Loucy (cell line): ENCODE results near the gene ST8SIA1.

ENCODE experiments used
- H2AFZ ChIP-seq: fragments of 200-600 bp; sonication (generic); 2 replicates; pipeline ENCODE4 v1.6.0; 2016; ENCODE audit warnings: antibody characterized with exemption, mild to moderate bottlenecking, low read length, moderate library complexity
- H3F3A ChIP-seq: fragments of 200-600 bp; 2 replicates; pipeline ENCODE4 v1.6.0; 2016; ENCODE audit warnings: antibody characterized with exemption, low read depth, mild to moderate bottlenecking
- H3K27me3 ChIP-seq: fragments of 200-600 bp; sonication (generic); 2 replicates; pipeline ENCODE4 v1.6.1; 2014; ENCODE audit warnings: low read length, mild to moderate bottlenecking; ENCODE audit not compliant: insufficient read depth, poor library complexity, severe bottlenecking
- H3K36me3 ChIP-seq: fragments of 200-600 bp; sonication (generic); 2 replicates; pipeline ENCODE4 v1.6.1; 2016; ENCODE audit warnings: low read length; ENCODE audit not compliant: insufficient read depth
- H3K4me1 ChIP-seq: fragments of 200-600 bp; sonication (generic); 2 replicates; pipeline ENCODE4 v1.5.1; 2014; ENCODE audit warnings: low read length, mild to moderate bottlenecking; ENCODE audit not compliant: insufficient read depth, poor library complexity, severe bottlenecking
- H3K4me2 ChIP-seq: fragments of 200-600 bp; sonication (generic); 2 replicates; pipeline ENCODE4 v1.6.0; 2014; ENCODE audit warnings: antibody characterized with exemption, low read length, low read depth, mild to moderate bottlenecking; ENCODE audit not compliant: poor library complexity, severe bottlenecking
- H3K4me3 ChIP-seq: fragments of 200-600 bp; sonication (generic); 2 replicates; pipeline ENCODE4 v1.5.1; 2014; ENCODE audit warnings: low read length, mild to moderate bottlenecking, mixed read lengths; ENCODE audit not compliant: poor library complexity, severe bottlenecking
- H3K79me2 ChIP-seq: fragments of 200-600 bp; sonication (generic); 2 replicates; pipeline ENCODE4 v1.6.1; 2014; ENCODE audit warnings: low read length; ENCODE audit not compliant: insufficient read depth
- H3K9ac ChIP-seq: fragments of 200-600 bp; sonication (generic); 2 replicates; pipeline ENCODE4 v1.6.0; 2014; ENCODE audit warnings: mild to moderate bottlenecking, low read depth, low read length, moderate library complexity; ENCODE audit not compliant: poor library complexity, severe bottlenecking
- H3K9me2 ChIP-seq: fragments of 200-600 bp; sonication (generic); replicated peaks from 2 replicates; pipeline ENCODE4 v1.6.1; 2016; ENCODE audit warnings: low read depth, low read length, mixed read lengths
- H3K9me3 ChIP-seq: fragments of 200-600 bp; sonication (generic); 2 replicates; pipeline ENCODE4 v1.6.1; 2014; ENCODE audit warnings: mild to moderate bottlenecking, antibody characterized with exemption, low read length, low read depth; ENCODE audit not compliant: insufficient read depth
- H4K20me1 ChIP-seq: fragments of 200-600 bp; sonication (generic); 2 replicates; pipeline ENCODE4 v1.6.0; 2014; ENCODE audit warnings: antibody characterized with exemption, low read length, mild to moderate bottlenecking; ENCODE audit not compliant: insufficient read depth, poor library complexity, severe bottlenecking
- EZH2phosphoT487 ChIP-seq: fragments of 200-600 bp; IDR thresholded peaks from 2 replicates; pipeline ENCODE4 v1.6.1; 2018; ENCODE audit warnings: antibody characterized with exemption, mild to moderate bottlenecking, moderate library complexity, borderline replicate concordance
- TF ChIP-seq, protein P1 (sequence below): fragments of 200-600 bp; sonication (generic); conservative IDR thresholded peaks from 2 replicates; pipeline ENCODE4 v1.5.1; 2014; ENCODE audit warnings: mild to moderate bottlenecking, antibody characterized with exemption, low read length

ST8SIA1 gene

DNA sequence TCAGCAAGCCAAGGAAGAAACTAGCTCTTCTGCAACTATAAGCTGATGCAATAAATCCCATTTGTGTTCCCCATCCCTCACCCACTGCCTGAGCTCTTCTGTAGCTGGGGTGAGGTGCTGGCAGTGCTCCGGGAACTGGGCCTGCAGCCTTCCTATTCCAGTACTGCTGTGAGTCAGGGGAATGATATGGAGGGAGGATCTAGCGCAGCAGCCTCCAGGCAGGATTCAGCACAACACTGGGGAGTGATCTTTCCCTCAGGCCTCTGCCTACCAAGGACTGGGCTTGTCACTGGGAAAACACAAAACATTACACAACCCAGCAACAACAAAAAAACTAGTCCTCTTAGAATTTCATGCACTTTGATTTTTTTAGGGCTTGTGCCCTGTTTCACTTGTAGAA lies 58.7 kb downstream of the ST8SIA1 start:
- H3K4me2 ChIP-seq = no peak overlapping the region

DNA sequence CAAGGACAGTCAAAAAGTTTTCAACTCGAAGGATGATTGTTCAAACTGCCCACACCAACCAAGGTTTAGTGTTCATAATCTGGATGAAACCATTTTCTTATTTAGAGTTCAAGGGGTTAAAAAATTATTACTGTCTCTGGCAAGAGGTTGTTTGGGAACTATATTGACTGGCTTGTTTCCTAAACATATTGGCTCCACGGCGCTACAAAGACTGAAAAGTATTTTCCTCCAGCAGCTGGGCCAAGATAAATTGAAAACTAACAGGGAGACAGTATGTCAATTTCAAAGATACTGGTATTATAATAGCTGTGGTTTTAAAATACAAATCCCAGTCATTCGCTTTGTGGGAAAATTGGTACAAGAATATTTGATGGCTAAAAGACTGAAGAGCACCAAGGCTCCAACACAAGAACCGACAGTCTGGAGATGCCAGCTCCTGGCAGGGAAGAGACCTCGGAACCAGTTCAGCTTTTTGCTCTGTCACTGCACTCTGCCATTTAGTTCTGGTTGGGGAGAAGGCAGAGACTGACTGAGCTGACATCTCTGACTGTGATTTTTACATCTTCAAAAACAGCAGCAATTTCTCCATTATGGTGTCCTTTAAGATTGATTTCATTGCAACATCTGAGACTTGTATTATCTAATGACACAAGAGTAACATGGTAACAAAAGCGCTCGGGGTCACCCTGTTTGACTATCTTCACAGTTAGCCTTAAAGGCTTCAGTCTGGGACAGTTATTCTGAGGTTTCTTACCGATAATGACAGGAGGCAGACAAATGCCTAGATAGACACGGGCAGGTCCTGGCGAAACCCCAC lies 62.0 kb downstream of the ST8SIA1 start:
- no peak overlapping the region for H3K9ac ChIP-seq
- H3K4me1 ChIP-seq = no peaks in the 10 kb centered on the region
- H3K36me3 ChIP-seq = no peaks in the 10 kb centered on the region
- no peaks in the 10 kb centered on the region for H3K9me3 ChIP-seq
- H3K4me3 ChIP-seq = no peak overlapping the region
- H3F3A ChIP-seq = no peaks in the 10 kb centered on the region
- TF ChIP-seq EZH2phosphoT487 = no peak
- TF ChIP-seq, protein P1, sequence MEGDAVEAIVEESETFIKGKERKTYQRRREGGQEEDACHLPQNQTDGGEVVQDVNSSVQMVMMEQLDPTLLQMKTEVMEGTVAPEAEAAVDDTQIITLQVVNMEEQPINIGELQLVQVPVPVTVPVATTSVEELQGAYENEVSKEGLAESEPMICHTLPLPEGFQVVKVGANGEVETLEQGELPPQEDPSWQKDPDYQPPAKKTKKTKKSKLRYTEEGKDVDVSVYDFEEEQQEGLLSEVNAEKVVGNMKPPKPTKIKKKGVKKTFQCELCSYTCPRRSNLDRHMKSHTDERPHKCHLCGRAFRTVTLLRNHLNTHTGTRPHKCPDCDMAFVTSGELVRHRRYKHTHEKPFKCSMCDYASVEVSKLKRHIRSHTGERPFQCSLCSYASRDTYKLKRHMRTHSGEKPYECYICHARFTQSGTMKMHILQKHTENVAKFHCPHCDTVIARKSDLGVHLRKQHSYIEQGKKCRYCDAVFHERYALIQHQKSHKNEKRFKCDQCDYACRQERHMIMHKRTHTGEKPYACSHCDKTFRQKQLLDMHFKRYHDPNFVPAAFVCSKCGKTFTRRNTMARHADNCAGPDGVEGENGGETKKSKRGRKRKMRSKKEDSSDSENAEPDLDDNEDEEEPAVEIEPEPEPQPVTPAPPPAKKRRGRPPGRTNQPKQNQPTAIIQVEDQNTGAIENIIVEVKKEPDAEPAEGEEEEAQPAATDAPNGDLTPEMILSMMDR = no peak
- H2AFZ ChIP-seq = no peak overlapping the region
- no peak overlapping the region for H3K4me2 ChIP-seq
- H3K27me3 ChIP-seq = no peaks in the 10 kb centered on the region
- H4K20me1 ChIP-seq = no peaks in the 10 kb centered on the region
- no peaks in the 10 kb centered on the region for H3K79me2 ChIP-seq
- no peaks in the 10 kb centered on the region for H3K9me2 ChIP-seq

More for the DNA sequence above, 58.7 kb downstream of the ST8SIA1 start:
- Histone ChIP-seq H3K27me3 (no peaks in the 10 kb centered on the region), H4K20me1 (no peaks in the 10 kb centered on the region), H3K4me1 (no peaks in the 10 kb centered on the region), H3K9me3 (no peaks in the 10 kb centered on the region), H3K9me2 (no peaks in the 10 kb centered on the region), H2AFZ (no peak overlapping the region), H3K36me3 (no peaks in the 10 kb centered on the region), H3K9ac (no peak overlapping the region), H3K4me3 (no peak overlapping the region), H3F3A (no peaks in the 10 kb centered on the region), H3K79me2 (no peaks in the 10 kb centered on the region)
- no peak for TF ChIP-seq EZH2phosphoT487
- TF ChIP-seq, protein P1 = no peak

DNA sequence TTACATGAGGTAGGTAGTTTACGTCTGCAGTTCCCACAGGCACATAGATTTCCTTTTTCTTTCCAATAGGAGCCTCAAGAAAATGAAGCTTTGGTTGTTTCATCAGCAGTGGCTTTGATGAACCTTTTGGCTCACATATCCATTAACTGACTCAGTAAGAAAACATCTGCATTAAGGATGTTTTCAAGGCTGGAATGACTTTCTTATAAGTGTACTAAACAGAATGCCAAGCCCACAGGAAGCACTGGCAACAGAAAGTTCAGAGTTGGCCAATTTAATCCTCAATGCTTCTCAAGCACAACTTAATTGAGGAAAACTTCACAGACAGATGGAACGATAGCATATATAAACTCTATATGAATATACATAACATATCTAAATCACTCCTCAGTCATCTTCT lies 63.5 kb downstream of the ST8SIA1 start:
- Histone ChIP-seq H3K9me2 (no peaks in the 10 kb centered on the region), H3K79me2 (no peaks in the 10 kb centered on the region), H3F3A (no peaks in the 10 kb centered on the region), H2AFZ (no peak overlapping the region), H3K9ac (no peak overlapping the region), H3K36me3 (no peaks in the 10 kb centered on the region), H3K9me3 (no peaks in the 10 kb centered on the region), H3K27me3 (no peaks in the 10 kb centered on the region), H4K20me1 (no peaks in the 10 kb centered on the region), H3K4me2 (no peak overlapping the region), H3K4me3 (no peak overlapping the region), H3K4me1 (no peaks in the 10 kb centered on the region)
- TF ChIP-seq EZH2phosphoT487 = no peak
- TF ChIP-seq, protein P1 = no peak
